Hypothalamus (tissue), 51 donors: ENCODE data around the gene POP4.
A peak's percentile ranks its signal among the peaks of the same experiment; 100 is the strongest.
"Not testable (repeated sequence)": the region's sequence is repeated elsewhere in the genome, so short reads cannot be mapped to it uniquely, and the experiment has no call there.

Experiments used
- DNase-seq, 51 donors: peaks; one replicate each; lab custom pipeline; 2025; lab: John Stamatoyannopoulos, UW

The POP4 gene

GRCh38 chr19:29610574-29611271 lies 4.6 kb downstream of the POP4 start:
- peak in 48 of 51 donors; percentile 10 to 85 (median 59) for DNase-seq

GRCh38 chr19:29612121-29612520 lies 6.0 kb downstream of the POP4 start:
- DNase-seq = no peak

DNA sequence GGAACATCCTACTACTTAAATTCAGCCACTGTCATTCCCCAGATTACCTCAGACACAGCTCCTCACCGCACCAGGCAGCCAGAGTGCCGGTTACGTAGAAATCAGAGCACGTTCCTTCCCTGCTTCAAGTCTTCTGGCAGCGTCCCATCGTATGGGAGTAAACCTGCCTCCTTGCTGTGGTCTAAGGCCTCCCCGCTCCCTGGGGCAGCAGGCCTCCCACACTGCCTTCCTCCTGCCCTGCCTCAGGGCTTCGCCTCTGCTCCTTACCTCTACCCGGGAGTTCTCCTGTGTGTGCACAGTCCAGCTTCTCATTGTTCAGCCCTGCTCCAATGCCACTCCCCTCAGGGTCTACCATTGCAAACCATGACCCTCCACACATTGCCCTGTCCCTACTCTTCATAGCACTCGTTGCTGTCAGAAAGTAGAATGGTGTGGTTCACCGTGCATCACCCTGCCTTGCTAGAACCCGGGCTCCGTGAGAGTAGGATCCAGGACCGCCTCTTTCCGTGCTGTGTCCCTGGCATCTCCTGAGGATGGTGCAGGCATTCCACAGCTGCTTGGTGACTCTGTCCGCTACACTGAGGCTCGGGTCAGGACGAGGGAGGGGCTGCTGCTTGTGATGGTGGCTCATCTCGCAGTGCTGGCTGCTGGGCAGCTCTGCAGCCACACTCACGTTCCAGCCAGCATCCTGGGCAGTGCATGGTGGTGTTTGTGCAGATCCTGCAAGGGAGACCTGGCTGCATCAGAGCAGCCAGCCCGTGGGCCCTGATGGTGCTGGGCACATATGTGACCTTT lies 6.9 kb downstream of the POP4 start:
- DNase-seq = no peak

DNA sequence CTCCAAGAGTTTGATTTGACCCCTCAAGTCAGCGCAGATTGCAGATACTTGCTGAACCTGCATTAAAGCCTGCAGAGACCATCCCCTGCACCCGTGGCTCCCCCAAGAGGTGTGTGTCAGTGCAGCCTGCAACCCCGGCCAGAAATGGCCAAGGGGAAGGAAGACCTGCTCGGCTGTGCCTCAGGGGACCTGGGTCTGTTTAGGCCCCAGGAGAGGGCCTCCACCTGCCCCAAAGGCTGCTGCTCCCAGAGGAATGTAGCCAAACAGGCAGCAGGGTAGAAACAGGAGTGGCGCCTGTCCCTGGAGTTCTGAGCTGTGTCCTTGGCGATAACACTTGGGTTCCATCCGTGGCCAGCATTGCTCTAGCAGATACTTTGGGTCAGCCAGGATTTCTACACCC lies 8.0 kb downstream of the POP4 start:
- no peak for DNase-seq

- no peak for DNase-seq
Measured at GRCh38 chr19:29614780-29615179, 8.7 kb downstream of the POP4 start.

DNA sequence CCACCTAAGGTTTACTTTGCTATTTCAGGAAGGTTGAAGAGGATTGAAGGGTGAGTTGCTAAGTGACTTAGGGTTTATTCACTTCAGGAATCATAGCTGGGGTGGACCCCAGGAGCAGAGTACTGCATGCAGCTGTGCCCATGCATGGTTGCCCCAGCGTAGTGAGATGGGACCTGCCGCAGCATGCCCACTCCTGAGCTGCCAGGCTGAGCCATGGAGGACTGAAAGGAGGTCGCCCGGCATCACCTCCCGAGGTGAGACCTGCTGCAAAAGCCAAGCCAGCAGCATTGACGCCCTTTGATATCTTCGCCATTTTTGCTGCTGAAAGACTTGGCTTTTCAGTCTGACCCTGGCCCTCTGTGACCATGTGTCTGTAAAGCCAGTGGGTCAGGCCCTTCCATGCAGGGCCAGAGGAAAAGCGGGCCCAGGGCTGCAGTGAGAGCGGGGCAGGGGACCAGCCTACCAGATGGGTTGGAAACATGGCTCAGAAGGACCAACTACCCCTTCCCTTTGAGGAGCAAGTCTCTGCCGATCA lies 9.9 kb downstream of the POP4 start:
- no peak for DNase-seq

GRCh38 chr19:29616541-29616940 lies 10.5 kb downstream of the POP4 start:
- no peak for DNase-seq

GRCh38 chr19:29617366-29618266 lies 11.5 kb downstream of the POP4 start:
- no peak for DNase-seq

DNA sequence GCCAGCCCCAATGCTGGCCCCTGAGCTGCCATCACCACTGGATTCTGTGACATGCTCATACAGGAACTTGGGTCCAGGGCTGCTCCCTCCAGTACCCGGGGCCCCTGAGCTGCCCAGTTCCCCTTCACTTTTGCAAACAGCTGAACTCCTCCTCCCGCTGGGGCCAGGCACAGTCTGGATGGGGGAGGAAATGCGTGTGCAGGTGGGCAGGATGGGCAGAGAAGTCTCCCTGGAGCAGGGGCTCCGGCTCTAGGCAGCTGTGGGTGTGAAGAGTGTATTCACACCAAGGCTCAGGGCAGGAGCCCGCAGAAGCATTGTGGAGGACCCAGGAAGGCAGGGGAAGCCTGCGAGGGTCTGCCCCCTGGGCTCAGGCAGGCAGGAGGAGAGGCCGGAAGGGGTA lies 12.4 kb downstream of the POP4 start:
- DNase-seq = no peak

- no peak for DNase-seq
Measured at GRCh38 chr19:29618871-29619270, 12.8 kb downstream of the POP4 start.

DNA sequence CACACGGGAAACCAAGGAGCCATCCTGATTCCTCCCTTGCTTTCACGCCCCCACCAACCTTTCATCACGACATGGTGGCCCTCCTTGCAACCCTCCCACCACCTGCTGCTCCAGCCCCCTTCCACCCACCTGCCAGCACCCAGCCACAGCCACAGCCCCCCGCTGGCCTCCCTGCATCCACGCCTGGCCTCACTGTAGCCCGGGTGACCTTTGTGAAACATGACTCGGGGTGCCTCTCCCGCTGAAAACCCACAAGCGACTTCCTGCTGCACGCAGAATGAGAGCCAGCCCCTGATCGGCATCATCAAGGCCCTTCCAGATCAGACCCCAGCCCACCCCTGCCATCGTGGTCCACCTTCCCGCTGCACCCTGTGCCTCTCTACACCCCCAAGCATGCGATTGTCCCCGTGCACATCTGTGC lies 14.9 kb downstream of the POP4 start:
- no peak for DNase-seq

DNA sequence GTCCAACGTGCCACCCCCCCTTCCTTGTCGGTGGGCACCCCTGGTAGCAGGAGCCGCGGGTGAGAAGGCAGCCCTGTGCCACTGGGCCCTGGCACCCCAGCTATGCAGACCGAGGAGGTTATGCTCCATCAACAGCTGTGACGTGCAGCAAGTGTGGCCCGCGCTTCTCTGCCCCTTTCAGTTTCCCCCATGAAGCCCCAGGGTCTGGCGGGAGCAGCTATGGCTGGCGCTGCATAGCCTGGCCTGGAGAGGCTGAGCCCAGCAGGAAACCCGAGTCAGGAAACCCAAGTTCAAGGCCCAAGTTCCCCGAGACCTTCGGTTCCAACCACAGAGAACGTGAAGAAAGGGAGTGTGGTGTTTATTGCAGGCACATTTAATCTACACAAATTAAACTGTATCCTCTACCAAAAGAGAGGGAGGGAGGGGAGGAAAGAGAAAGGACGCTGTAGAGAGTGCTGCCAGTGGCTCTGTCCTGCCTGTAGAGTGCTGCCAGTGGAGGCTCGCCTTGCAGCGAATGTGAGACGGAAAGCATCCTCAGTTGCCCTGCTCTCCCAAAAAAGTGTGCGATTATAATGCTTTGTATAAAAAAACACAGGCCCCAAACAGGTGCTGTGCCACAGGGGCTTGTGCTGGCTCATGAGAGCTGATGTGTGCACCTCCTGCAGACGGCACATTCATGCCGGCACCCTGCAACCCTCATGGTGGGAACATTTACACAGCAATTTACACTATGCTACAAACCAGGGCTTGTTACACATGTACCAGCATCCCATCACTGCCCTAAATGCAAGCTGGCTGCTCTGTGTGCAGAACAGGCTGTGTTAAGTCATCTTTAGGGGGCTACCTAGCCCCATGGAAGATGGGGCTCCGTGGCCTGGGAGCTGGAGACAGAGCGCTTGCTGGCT lies 16.3 kb downstream of the POP4 start:
- DNase-seq = peak in 5 of 51 donors; percentile 4 to 15 (median 6)

GRCh38 chr19:29623726-29624488 lies 17.8 kb downstream of the POP4 start:
- no peak for DNase-seq

GRCh38 chr19:29624489-29625185 lies 18.6 kb downstream of the POP4 start:
- DNase-seq = no peak

DNA sequence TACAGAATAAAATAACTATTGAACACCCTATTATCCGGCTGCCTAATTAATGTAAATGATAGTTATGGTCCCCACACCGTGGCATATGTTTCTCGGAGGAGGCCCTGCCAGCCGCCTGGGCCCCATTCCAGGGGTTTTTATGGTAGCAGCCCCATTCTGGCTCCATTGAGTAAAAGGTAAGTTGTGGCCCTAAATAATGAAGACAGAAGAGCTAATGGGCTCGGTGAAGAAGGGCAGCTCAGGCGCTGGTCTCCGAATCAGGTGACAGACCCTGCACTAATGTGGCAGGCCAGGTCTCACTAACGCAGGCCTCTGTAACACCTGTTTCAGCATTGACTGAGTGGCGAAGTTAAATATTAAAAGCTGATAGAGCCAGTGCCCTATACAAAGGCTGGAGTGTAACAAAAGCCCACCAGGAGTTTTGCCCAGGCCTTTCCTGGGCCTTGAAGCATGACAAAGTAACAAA lies 19.1 kb downstream of the POP4 start:
- DNase-seq = no peak

- no peak for DNase-seq
Measured at GRCh38 chr19:29626386-29626785, 20.3 kb downstream of the POP4 start.

GRCh38 chr19:29626832-29627231 lies 20.7 kb downstream of the POP4 start:
- DNase-seq = not testable (repeated sequence)

DNA sequence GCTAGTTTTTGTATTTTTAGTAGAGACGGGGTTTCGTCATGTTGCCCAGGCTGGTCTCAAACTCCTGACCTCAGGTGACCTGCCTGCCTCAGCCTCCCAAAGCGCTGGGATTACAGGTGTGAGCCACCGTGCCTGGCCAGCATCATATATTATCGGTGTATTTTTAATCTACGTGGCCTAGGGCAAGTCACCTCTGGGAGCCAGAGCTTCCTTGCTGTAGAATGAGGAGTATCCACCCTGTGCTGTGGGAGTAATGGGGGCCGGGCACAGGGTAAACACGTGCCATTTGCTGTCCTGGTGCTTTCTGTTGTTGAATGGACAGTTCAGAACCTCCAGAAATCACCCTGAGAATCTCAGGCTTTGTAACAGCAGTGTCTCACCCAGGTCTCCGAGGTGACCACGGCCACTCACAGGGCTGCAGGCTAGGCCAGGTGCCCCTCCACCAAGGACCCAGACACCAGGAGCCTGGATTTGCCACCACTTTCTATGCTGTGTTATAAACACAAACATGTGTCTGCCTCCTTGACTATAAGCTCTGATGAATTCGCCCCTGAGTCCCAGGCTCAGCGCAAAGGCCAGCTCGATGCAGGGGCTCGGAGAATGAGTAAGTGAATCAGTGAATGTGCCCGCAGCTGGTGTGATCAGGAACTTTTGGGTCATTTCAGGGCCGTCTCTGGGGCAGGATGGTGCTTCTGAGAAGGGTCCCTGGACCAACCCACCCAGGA lies 22.7 kb downstream of the POP4 start:
- no peak for DNase-seq
